K562 (cell line): ENCODE results near the gene DIS3L2. TPM values are rescaled to one million over a fixed set of nuclear protein-coding genes. Genes with fewer than 3 reads are reported as not detected.

Source experiments
- ATAC-seq: fragments of 200-7000 bp; cut with Tn5 transposase; 3 replicates; pipeline ENCODE4 v1.9.1; 2020; ENCODE audit warnings: moderate library complexity
- BruUV-seq: library from RNA; stranded (reverse); fragments of 400-500 nt; replicated peaks from 2 replicates; lab custom pipeline; 2021; lab: Mats Ljungman, UMichigan
- CTCF ChIA-PET: fragments of 300-600 bp; formaldehyde crosslinking; extraction: SDS; loops from one replicate; lab custom pipeline; 2021; ENCODE audit warnings: low intra/inter-chr PET ratio; lab: Yijun Ruan, JAX
- POLR2A ChIA-PET: fragments of 300-600, 350-650 bp; sonication (Branson Sonifier 250); formaldehyde crosslinking; extraction: SDS; loops from one replicate; lab custom pipeline; 2021; ENCODE audit warnings: antibody characterized with exemption, inconsistent platforms; lab: Yijun Ruan, JAX
- DNase-seq, 4 experiments: peaks; one replicate each; pipeline versions ENCODE4 v3.0.0 to v3.0.0-alpha.2; 2011 to 2018; ENCODE audit warnings: low spot score in 3 of 4, mixed read lengths in 3 of 4; ENCODE audit errors: extremely low read depth in 1 of 4
- FAIRE-seq: peaks from 2 replicates; lab custom pipeline; 2011; peaks lifted over from hg19 to GRCh38; lab: Jason Lieb, UNC
- H2AFZ ChIP-seq: 2 replicates; pipeline ENCODE4 v1.6.0; 2011; ENCODE audit warnings: low read depth, low read length, control low read depth, inconsistent platforms
- H3K27ac ChIP-seq: fragments of 200-600 bp; 3 replicates; pipeline ENCODE4 v1.8.0; 2011; ENCODE audit warnings: low read depth, mild to moderate bottlenecking, control low read depth, inconsistent platforms, low read length, moderate library complexity, mixed read lengths; ENCODE audit errors: extremely low read depth
- H3K27me3 ChIP-seq, 2 experiments: fragments of 300-600 bp in 1 of 2; 2 replicates in 1 of 2; 3 replicates in 1 of 2; pipeline versions ENCODE4 v1.6.0 to v1.8.0; 2011; ENCODE audit warnings: inconsistent platforms in 2 of 2, low read length in 2 of 2, mild to moderate bottlenecking in 1 of 2, mixed read lengths in 1 of 2, moderate library complexity in 1 of 2; ENCODE audit not compliant: control insufficient read depth in 2 of 2, insufficient read depth in 2 of 2
- H3K36me3 ChIP-seq: fragments of 300-600 bp; 3 replicates; pipeline ENCODE4 v1.8.0; 2011; ENCODE audit warnings: mild to moderate bottlenecking, low read length, inconsistent platforms; ENCODE audit not compliant: control insufficient read depth, insufficient read depth
- H3K4me1 ChIP-seq, 2 experiments: fragments of 200-600 bp in 1 of 2; replicated peaks in 1 of 2; 2 replicates in 1 of 2; 3 replicates in 1 of 2; pipeline versions ENCODE4 v1.5.1 to v1.8.0; 2011; ENCODE audit warnings: inconsistent platforms in 2 of 2, low read length in 2 of 2, mild to moderate bottlenecking in 1 of 2, mixed read lengths in 1 of 2, moderate library complexity in 1 of 2; ENCODE audit not compliant: control insufficient read depth in 2 of 2, insufficient read depth in 2 of 2
- H3K4me2 ChIP-seq: 2 replicates; pipeline ENCODE4 v1.6.1; 2011; ENCODE audit warnings: low read length, control low read depth, inconsistent platforms, mixed read lengths; ENCODE audit not compliant: insufficient read depth
- H3K4me3 ChIP-seq: fragments of 200-600 bp; sonication (generic), shearing (Covaris generic); 2 replicates; pipeline ENCODE4 v1.5.1; 2016; ENCODE audit warnings: control low read depth, inconsistent platforms
- H3K79me2 ChIP-seq: fragments of 200-600 bp; 3 replicates; pipeline ENCODE4 v1.8.0; 2011; ENCODE audit warnings: low read length, inconsistent platforms; ENCODE audit not compliant: control insufficient read depth, insufficient read depth
- H3K9ac ChIP-seq, 2 experiments: 2 replicates each; pipeline versions ENCODE4 v1.6.0 to v1.6.1; 2011; ENCODE audit warnings: low read depth in 2 of 2, low read length in 2 of 2, control low read depth in 1 of 2, inconsistent platforms in 1 of 2, mild to moderate bottlenecking in 1 of 2, mixed read lengths in 1 of 2; ENCODE audit not compliant: insufficient read depth in 1 of 2
- H3K9me1 ChIP-seq: one replicate; pipeline ENCODE4 v1.6.0; 2011; ENCODE audit warnings: inconsistent platforms, mild to moderate bottlenecking, low read length, moderate library complexity; ENCODE audit not compliant: control insufficient read depth, insufficient read depth
- H3K9me3 ChIP-seq: replicated peaks from 2 replicates; pipeline ENCODE4 v1.5.1; 2011; ENCODE audit warnings: low read depth, low read length, inconsistent platforms; ENCODE audit not compliant: control insufficient read depth, insufficient read depth
- H4K20me1 ChIP-seq: replicated peaks from 2 replicates; pipeline ENCODE4 v1.6.1; 2011; ENCODE audit warnings: low read length, inconsistent platforms, mixed read lengths; ENCODE audit not compliant: control insufficient read depth, insufficient read depth
- BCL6 ChIP-seq: fragments of 250-450 bp; sonication (Bioruptor Pico); IDR thresholded peaks from 2 replicates; pipeline ENCODE4 v1.4.0; 2020
- CTCFL ChIP-seq: IDR thresholded peaks from 2 replicates; pipeline ENCODE4 v1.6.1; 2011; ENCODE audit warnings: borderline replicate concordance, low read depth, mild to moderate bottlenecking, moderate library complexity, low read length; ENCODE audit not compliant: insufficient read depth, poor library complexity, severe bottlenecking
- ETS1 ChIP-seq: conservative IDR thresholded peaks from 2 replicates; pipeline ENCODE4 v1.6.1; 2011; ENCODE audit warnings: low read depth, mild to moderate bottlenecking, low read length; ENCODE audit not compliant: control insufficient read depth
- KAT7 ChIP-seq: sonication (generic); formaldehyde crosslinking; IDR thresholded peaks from 2 replicates; pipeline ENCODE4 v1.8.0; 2022; ENCODE audit warnings: missing genetic modification reagents, mild to moderate bottlenecking, borderline replicate concordance
- NFATC3 ChIP-seq: fragments of 450-650 bp; IDR thresholded peaks from 2 replicates; pipeline ENCODE4 v1.6.1; 2017; ENCODE audit warnings: mild to moderate bottlenecking
- NFIX ChIP-seq: fragments of 250-450 bp; sonication (Bioruptor Pico); IDR thresholded peaks from 2 replicates; pipeline ENCODE4 v1.4.0; 2020; ENCODE audit warnings: low read depth, mild to moderate bottlenecking, moderate library complexity
- RBM25 ChIP-seq: fragments of 200-400 bp; formaldehyde crosslinking; IDR thresholded peaks from 2 replicates; pipeline ENCODE4 v1.6.1; 2018; ENCODE audit warnings: low read length, low read depth, moderate library complexity; ENCODE audit not compliant: severe bottlenecking
- RHOXF2B ChIP-seq: fragments of 250-450 bp; sonication (Bioruptor Pico); conservative IDR thresholded peaks from 2 replicates; pipeline ENCODE4 v1.5.1; 2021
- SLC30A9 ChIP-seq: fragments of 250-450 bp; sonication (Bioruptor Pico); IDR thresholded peaks from 2 replicates; pipeline ENCODE4 v1.8.0; 2022; ENCODE audit warnings: mild to moderate bottlenecking, moderate library complexity
- SUPT5H ChIP-seq: fragments of 450-650 bp; IDR thresholded peaks from 2 replicates; pipeline ENCODE4 v1.6.1; 2016
- THRAP3 ChIP-seq: fragments of 450-650 bp; IDR thresholded peaks from 2 replicates; pipeline ENCODE4 v1.6.1; 2016; ENCODE audit warnings: mild to moderate bottlenecking, inconsistent platforms, borderline replicate concordance
- U2AF2 ChIP-seq: fragments of 200-400 bp; formaldehyde crosslinking; optimal IDR thresholded peaks from 2 replicates; pipeline ENCODE3; 2017; ENCODE audit warnings: low read depth, mild to moderate bottlenecking, low read length
- ZNF347 ChIP-seq: fragments of 450-650 bp; formaldehyde crosslinking; IDR thresholded peaks from 2 replicates; pipeline ENCODE4 v1.4.0; 2020; ENCODE audit warnings: low read depth, mild to moderate bottlenecking, moderate library complexity
- ZNF431 ChIP-seq: sonication (generic); formaldehyde crosslinking; IDR thresholded peaks from 2 replicates; pipeline ENCODE4 v1.8.0; 2022; ENCODE audit warnings: mild to moderate bottlenecking, missing genetic modification reagents
- ZNF444 ChIP-seq: fragments of 250-450 bp; sonication (Bioruptor Pico); IDR thresholded peaks from 2 replicates; pipeline ENCODE4 v1.4.0; 2020; ENCODE audit warnings: mild to moderate bottlenecking, moderate library complexity
- ZNF707 ChIP-seq: fragments of 250-450 bp; sonication (Bioruptor Pico); conservative IDR thresholded peaks from 2 replicates; pipeline ENCODE4 v1.8.0; 2022; ENCODE audit warnings: inconsistent platforms, mild to moderate bottlenecking, moderate library complexity
- ZNF76 ChIP-seq: fragments of 250-450 bp; sonication (Bioruptor Pico); IDR thresholded peaks from 2 replicates; pipeline ENCODE4 v1.4.0; 2020; ENCODE audit warnings: mild to moderate bottlenecking, moderate library complexity, borderline replicate concordance
- ZNF785 ChIP-seq: fragments of 250-450 bp; sonication (Bioruptor Pico); IDR thresholded peaks from 2 replicates; pipeline ENCODE4 v1.4.0; 2020; ENCODE audit warnings: mild to moderate bottlenecking
- WGBS: fragments of 100-300 bp; shearing (Covaris generic); methylation state at CpG from one replicate; pipeline ENCODE4 v1.1.6; 2016; ENCODE audit warnings: low coverage, mixed read lengths; ENCODE audit not compliant: insufficient coverage; ENCODE audit errors: missing lambda C conversion rate; 5-methylcytosine and 5-hydroxymethylcytosine counted together
- in situ Hi-C: fragments of 300-500 bp; cut with MboI; formaldehyde crosslinking; loops from 4 replicates; pipeline ENCODE4 v1.15.0; 2018; ENCODE audit warnings: inconsistent platforms, mixed read lengths
- intact Hi-C: fragments of 100-400 bp; cut with micrococcal nuclease; formaldehyde crosslinking; loops from 2 replicates; pipeline ENCODE4 v1.14.2; 2022
- polyA plus RNA-seq, 8 experiments: library from polyadenylated mRNA; depleted of rRNA in 4 of 8; stranded (reverse) in 5 of 8; unstranded in 3 of 8; fragments of >200 nt; fragmentation: Nextera tagmentation in 2 of 8; fragmentation: Illumina TruSeq in 1 of 8; extraction: Ambion mirVana in 2 of 8; extraction: Trizol in 1 of 8; gene quantifications; 2 replicates each; pipeline versions ENCODE4 v1.2.1 to v1.2.3, GENCODE V29; 2011 to 2014; ENCODE audit warnings: inconsistent platforms in 1 of 8, missing spikeins in 1 of 8
- total RNA-seq, 7 experiments: library from RNA; depleted of rRNA in 6 of 7; stranded (reverse); fragments of >200 nt in 6 of 7; fragmentation: Illumina TruSeq in 2 of 7; extraction: Trizol in 2 of 7; gene quantifications; 2 replicates each; pipeline versions ENCODE4 v1.2.1 to v1.2.3, GENCODE V29; 2011 to 2021; ENCODE audit warnings: low replicate concordance in 1 of 7

The DIS3L2 gene
- total and polyA plus RNA-seq, 9 of the 15 experiments (the other 6 are each of a cell fraction or from before 2014, with no cell fraction given), result 1.5 to 19.2 (median 11.2) TPM

- TF ChIP-seq KAT7 (CRISPR knock-in tag), result no peak
- TF ChIP-seq, all 486 proteins: peak for 0
Measured at GRCh38 chr2:232315049-232315922, 353.8 kb downstream of the DIS3L2 start (continued).

GRCh38 chr2:232315923-232316299 lies 354.4 kb downstream of the DIS3L2 start:
- Histone ChIP-seq H3K27me3 (no peaks in the 10 kb centered on the region), H3K27ac (no peak overlapping the region), H3K36me3 (no peaks in the 10 kb centered on the region), H3K9ac (no peak overlapping the region), H3K9me1 (no peaks in the 10 kb centered on the region), H4K20me1 (no peaks in the 10 kb centered on the region), H3K9me3 (no peaks in the 10 kb centered on the region), H3K4me2 (no peak overlapping the region), H2AFZ (no peak overlapping the region), H3K79me2 (no peaks in the 10 kb centered on the region), H3K4me3 (no peak overlapping the region), H3K4me1 (peaks cover 10 to 13% of the 10 kb centered on the region in 2 experiments; a peak in 4 of 5 replicates)
- intact Hi-C loops (no loop called here), in situ Hi-C loops (no loop called here)
- FAIRE-seq (no peak), DNase-seq (no peak), ATAC-seq (no peak)
- 93% methylated on average over 7 of the region's 8 CpGs for WGBS
- ChIA-PET POLR2A (interaction anchor here (0.6 to 1.0 kb wide), 2 partner anchors 9 to 532 kb away, joined by 3 read pairs; no protein-coding TSS in a partner anchor), CTCF (interaction anchor here (0.5 kb wide), 1 partner anchor 350 kb away, joined by 3 read pairs; no protein-coding TSS in a partner anchor)
- BruUV-seq, result no TSS peak
- TF ChIP-seq SUPT5H (no peak), CTCFL (no peak), U2AF2 (no peak), NFIX (CRISPR knock-in tag) (no peak), ZNF785 (CRISPR knock-in tag) (no peak), ZNF347 (CRISPR knock-in tag) (no peak), BCL6 (CRISPR knock-in tag) (no peak), RHOXF2B (CRISPR knock-in tag) (no peak), ZNF431 (CRISPR knock-in tag) (no peak), RBM25 (no peak), NFATC3 (no peak), ZNF707 (CRISPR knock-in tag) (no peak), THRAP3 (no peak), SLC30A9 (CRISPR knock-in tag) (no peak), ZNF76 (CRISPR knock-in tag) (no peak), ZNF444 (CRISPR knock-in tag) (no peak), ETS1 (no peak)
